Neutrophil (primary cell): ENCODE measurements around the gene EHMT1.

ENCODE experiments used
- H3K27ac ChIP-seq: fragments of 200-600 bp; sonication (generic); 2 replicates; pipeline ENCODE4 v1.5.1; 2016; ENCODE audit warnings: mild to moderate bottlenecking, moderate library complexity
- H3K27me3 ChIP-seq: fragments of 200-600 bp; sonication (generic); 2 replicates; pipeline ENCODE4 v1.6.0; 2016; ENCODE audit warnings: mild to moderate bottlenecking
- H3K36me3 ChIP-seq: fragments of 200-600 bp; sonication (generic); 2 replicates; pipeline ENCODE4 v1.5.1; 2017
- H3K4me1 ChIP-seq, 2 experiments: fragments of 200-600 bp in 1 of 2; sonication (generic) in 1 of 2; 1 replicate in 1 of 2; 2 replicates in 1 of 2; pipeline versions ENCODE4 v1.5.1 to v1.6.1; 2013 to 2016; ENCODE audit warnings: low read depth in 1 of 2, low read length in 1 of 2, mild to moderate bottlenecking in 1 of 2, moderate library complexity in 1 of 2; ENCODE audit not compliant: control insufficient read depth in 1 of 2, insufficient read depth in 1 of 2
- H3K4me3 ChIP-seq, 2 experiments: fragments of 200-600 bp in 1 of 2; sonication (generic) in 1 of 2; 1 replicate in 1 of 2; 2 replicates in 1 of 2; pipeline ENCODE4 v1.5.1; 2013 to 2016; ENCODE audit warnings: low read depth in 1 of 2, low read length in 1 of 2, mild to moderate bottlenecking in 1 of 2, moderate library complexity in 1 of 2
- H3K9me3 ChIP-seq: fragments of 200-600 bp; sonication (generic); 2 replicates; pipeline ENCODE4 v1.5.1; 2016
- CTCF ChIP-seq: fragments of 200-600 bp; sonication (generic); IDR thresholded peaks from 2 replicates; pipeline ENCODE4 v1.5.1; 2016; ENCODE audit warnings: antibody characterized with exemption

The EHMT1 gene

GRCh38 chr9:137668203-137668602 lies 49.4 kb downstream of the EHMT1 start:
- H3K4me1 ChIP-seq, result peaks cover 0 to 6% of the 10 kb centered on the region in 2 experiments
- no peak overlapping the region for H3K4me3 ChIP-seq
- no peak for TF ChIP-seq CTCF
- H3K9me3 ChIP-seq, result no peaks in the 10 kb centered on the region
- no peak overlapping the region for H3K27ac ChIP-seq
- H3K27me3 ChIP-seq, result no peaks in the 10 kb centered on the region
- H3K36me3 ChIP-seq, result peaks cover 12% of the 10 kb centered on the region

- no peak overlapping the region for H3K4me3 ChIP-seq
- H3K36me3 ChIP-seq, result peaks cover 12% of the 10 kb centered on the region
- no peak for TF ChIP-seq CTCF
- H3K27me3 ChIP-seq, result no peaks in the 10 kb centered on the region
- H3K27ac ChIP-seq, result no peak overlapping the region
- H3K4me1 ChIP-seq, result peaks cover 0 to 6% of the 10 kb centered on the region in 2 experiments
- H3K9me3 ChIP-seq, result no peaks in the 10 kb centered on the region
Measured at GRCh38 chr9:137669261-137669672, 50.5 kb downstream of the EHMT1 start.

- Histone ChIP-seq H3K4me3 (no peak overlapping the region), H3K27ac (peak overlapping the region; percentile 18), H3K36me3 (peaks cover 8% of the 10 kb centered on the region), H3K27me3 (no peaks in the 10 kb centered on the region), H3K4me1 (peaks cover 0 to 6% of the 10 kb centered on the region in 2 experiments), H3K9me3 (no peaks in the 10 kb centered on the region)
- TF ChIP-seq CTCF, result no peak
Measured at GRCh38 chr9:137670391-137671195, 51.8 kb downstream of the EHMT1 start.

GRCh38 chr9:137671196-137671538 lies 52.4 kb downstream of the EHMT1 start:
- Histone ChIP-seq H3K4me3 (no peak overlapping the region), H3K36me3 (peaks cover 8% of the 10 kb centered on the region), H3K27ac (peak overlapping the region; percentile 18), H3K9me3 (no peaks in the 10 kb centered on the region), H3K4me1 (peaks cover 0 to 6% of the 10 kb centered on the region in 2 experiments), H3K27me3 (no peaks in the 10 kb centered on the region)
- no peak for TF ChIP-seq CTCF

GRCh38 chr9:137671721-137672120 lies 52.9 kb downstream of the EHMT1 start:
- H3K27ac ChIP-seq, result no peak overlapping the region
- TF ChIP-seq CTCF, result no peak
- H3K36me3 ChIP-seq, result peaks cover 8% of the 10 kb centered on the region
- H3K27me3 ChIP-seq, result no peaks in the 10 kb centered on the region
- H3K9me3 ChIP-seq, result no peaks in the 10 kb centered on the region
- no peak overlapping the region for H3K4me3 ChIP-seq
- peaks cover 2 to 6% of the 10 kb centered on the region in 2 experiments for H3K4me1 ChIP-seq
